ENCODE data around the gene HADHA. TPM values are rescaled to one million over a fixed set of nuclear protein-coding genes. Genes with fewer than 3 reads are reported as not detected.
"Not testable (repeated sequence)": the region's sequence is repeated elsewhere in the genome, so short reads cannot be mapped to it uniquely, and the experiment has no call there.

The HADHA gene
- total RNA-seq, 1 donor from 2014 or later: 139 TPM

DNA sequence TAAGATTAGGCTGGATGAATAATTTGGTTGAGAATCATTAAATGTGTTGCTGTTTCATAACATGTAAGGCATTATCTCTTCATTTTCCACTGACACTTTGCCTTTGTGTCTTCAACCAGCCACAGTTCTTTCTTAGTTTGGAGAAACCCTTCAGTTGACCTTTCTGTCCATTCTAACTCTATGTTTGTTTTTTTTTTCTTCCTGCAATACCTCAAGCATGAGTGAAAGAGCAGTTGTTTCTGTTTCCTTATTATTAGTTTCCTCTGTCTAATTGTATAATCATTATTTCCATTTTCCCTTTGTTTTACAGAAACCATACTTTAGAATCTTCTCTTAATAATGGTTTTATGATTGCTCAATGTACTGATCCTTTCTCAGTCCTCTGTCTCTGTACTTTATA lies 25.9 kb upstream of the HADHA start:
- no peaks in the 10 kb centered on the region for H3K79me2 ChIP-seq (ENCODE audit: insufficient read depth, low read length)
- peaks cover 6% of the 10 kb centered on the region for H3K4me1 ChIP-seq (ENCODE audit: insufficient read depth, low read length)
- H3K4me3 ChIP-seq (ENCODE audit: insufficient read depth, low read depth, low read length): no peak overlapping the region
- Mint-ChIP-seq H3K4me3 (ENCODE audit: unreplicated experiment) (no peak overlapping the region), H3K27ac (ENCODE audit: unreplicated experiment) (no peak overlapping the region), H3K4me1 (ENCODE audit: low read depth, unreplicated experiment) (peaks cover 4% of the 10 kb centered on the region), H3K36me3 (ENCODE audit: low read depth, unreplicated experiment) (peaks cover 10% of the 10 kb centered on the region), H3K27me3 (ENCODE audit: low read depth, unreplicated experiment) (no peaks in the 10 kb centered on the region), H3K9me3 (ENCODE audit: unreplicated experiment) (no peaks in the 10 kb centered on the region)
- H3K9me3 ChIP-seq (ENCODE audit: insufficient read depth, low read depth, low read length): no peaks in the 10 kb centered on the region
- H3K4me2 ChIP-seq (ENCODE audit: low read length): no peak overlapping the region
- no peak for FAIRE-seq
- H3K27me3 ChIP-seq (ENCODE audit: insufficient read depth, low read length): no peaks in the 10 kb centered on the region
- H3K9ac ChIP-seq (ENCODE audit: low read length): no peak overlapping the region
- peaks cover 6% of the 10 kb centered on the region for H3K36me3 ChIP-seq (ENCODE audit: insufficient read depth, low read length)
- DNase-seq (ENCODE audit: low read depth): no peak
- no peak overlapping the region for H2AFZ ChIP-seq (ENCODE audit: low read depth, low read length)
- TF ChIP-seq EZH2 (IDR thresholded peaks at IDR 0.05; ENCODE audit: insufficient read depth, low read length) (no peak), CTCF (IDR thresholded peaks at IDR 0.05; ENCODE audit: insufficient read depth, low read depth, low read length) (no peak)
- H3K27ac ChIP-seq (ENCODE audit: low read depth, low read length): no peak overlapping the region
- no peaks in the 10 kb centered on the region for H4K20me1 ChIP-seq (ENCODE audit: insufficient read depth, low read length)

DNA sequence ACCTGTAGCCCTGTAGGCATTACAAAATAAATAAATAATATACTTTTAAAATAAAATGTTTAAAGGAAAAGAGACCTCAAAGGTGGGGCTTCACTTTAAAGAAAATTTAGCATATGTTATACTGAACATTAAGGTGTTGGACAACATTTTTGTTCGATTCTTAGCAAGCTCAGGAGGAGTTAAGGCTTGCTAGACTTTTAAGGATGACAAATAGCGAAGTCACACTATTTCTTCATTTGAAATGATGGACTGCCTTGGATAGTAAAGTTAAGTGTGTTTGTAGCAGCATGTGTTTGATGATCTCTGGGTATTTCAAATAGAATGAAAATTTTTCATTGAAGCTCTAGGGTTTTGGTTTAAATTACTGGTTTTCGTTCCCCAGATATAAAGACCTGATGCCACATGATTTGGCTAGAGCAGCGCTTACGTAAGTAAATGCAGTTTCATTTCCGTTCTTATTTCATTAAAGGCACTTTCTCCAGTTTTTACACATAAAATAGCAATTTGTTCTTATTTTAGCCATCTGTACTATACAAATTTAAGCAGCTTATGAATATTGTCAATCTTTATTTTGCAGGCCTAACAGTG lies 25.2 kb upstream of the HADHA start:
- peaks cover 4% of the 10 kb centered on the region for H3K4me1 Mint-ChIP-seq (ENCODE audit: low read depth, unreplicated experiment)
- FAIRE-seq: no peak

DNA sequence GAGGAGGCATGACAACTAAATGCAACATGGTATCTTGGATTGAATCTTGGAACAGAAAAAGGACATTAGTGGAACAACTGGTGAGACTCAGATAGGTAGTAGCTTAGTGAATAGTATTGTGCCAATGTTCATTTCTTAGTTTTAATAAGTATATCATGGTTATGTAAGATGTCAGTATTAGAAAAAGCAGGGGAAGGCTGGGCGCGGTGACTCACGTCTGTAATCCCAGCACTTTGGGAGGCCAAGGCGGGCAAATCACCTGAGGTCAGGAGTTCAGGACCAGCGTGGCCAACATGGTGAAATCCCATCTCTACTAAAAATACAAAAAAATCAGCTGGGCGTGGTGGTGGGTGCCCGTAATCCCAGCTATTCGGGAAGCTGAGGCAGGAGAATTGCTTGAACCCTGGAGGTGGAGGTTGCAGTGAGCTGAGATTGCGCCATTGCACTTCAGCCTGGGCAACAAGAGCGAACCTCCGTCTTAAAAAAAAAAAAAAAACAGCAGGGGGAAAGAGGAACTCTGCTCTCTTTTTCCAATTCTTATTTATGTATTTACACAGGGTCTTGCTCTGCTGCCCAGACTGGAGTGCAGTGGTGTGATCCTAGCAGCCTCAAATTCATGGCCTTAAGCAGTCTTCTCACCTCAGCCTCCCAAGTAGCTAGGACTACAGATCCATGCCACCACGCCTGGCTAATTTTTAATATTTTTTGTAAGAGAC lies 24.4 kb upstream of the HADHA start:
- DNase-seq (ENCODE audit: low read depth); H3K27me3 ChIP-seq (ENCODE audit: insufficient read depth, low read length); H3K36me3 Mint-ChIP-seq (ENCODE audit: low read depth, unreplicated experiment); H3K9me3 ChIP-seq (ENCODE audit: insufficient read depth, low read depth, low read length); H2AFZ ChIP-seq (ENCODE audit: low read depth, low read length); H3K9me3 Mint-ChIP-seq (ENCODE audit: unreplicated experiment); FAIRE-seq; H3K27ac ChIP-seq (ENCODE audit: low read depth, low read length); H3K4me3 Mint-ChIP-seq (ENCODE audit: unreplicated experiment); H3K9ac ChIP-seq (ENCODE audit: low read length); H3K79me2 ChIP-seq (ENCODE audit: insufficient read depth, low read length); H3K27me3 Mint-ChIP-seq (ENCODE audit: low read depth, unreplicated experiment); H3K4me1 Mint-ChIP-seq (ENCODE audit: low read depth, unreplicated experiment); H3K4me3 ChIP-seq (ENCODE audit: insufficient read depth, low read depth, low read length); H4K20me1 ChIP-seq (ENCODE audit: insufficient read depth, low read length); H3K27ac Mint-ChIP-seq (ENCODE audit: unreplicated experiment); H3K4me1 ChIP-seq (ENCODE audit: insufficient read depth, low read length); H3K4me2 ChIP-seq (ENCODE audit: low read length); H3K36me3 ChIP-seq (ENCODE audit: insufficient read depth, low read length): not testable (repeated sequence)

More for the DNA sequence above, 25.2 kb upstream of the HADHA start:
- Histone ChIP-seq H3K79me2 (ENCODE audit: insufficient read depth, low read length) (no peaks in the 10 kb centered on the region), H3K9ac (ENCODE audit: low read length) (no peak overlapping the region), H2AFZ (ENCODE audit: low read depth, low read length) (no peak overlapping the region), H3K27me3 (ENCODE audit: insufficient read depth, low read length) (no peaks in the 10 kb centered on the region), H4K20me1 (ENCODE audit: insufficient read depth, low read length) (no peaks in the 10 kb centered on the region), H3K4me3 (ENCODE audit: insufficient read depth, low read depth, low read length) (no peak overlapping the region), H3K36me3 (ENCODE audit: insufficient read depth, low read length) (peaks cover 6% of the 10 kb centered on the region), H3K27ac (ENCODE audit: low read depth, low read length) (no peak overlapping the region), H3K4me1 (ENCODE audit: insufficient read depth, low read length) (peaks cover 6% of the 10 kb centered on the region), H3K9me3 (ENCODE audit: insufficient read depth, low read depth, low read length) (no peaks in the 10 kb centered on the region), H3K4me2 (ENCODE audit: low read length) (no peak overlapping the region)
- no peak overlapping the region for H3K27ac Mint-ChIP-seq (ENCODE audit: unreplicated experiment)
- TF ChIP-seq CTCF (IDR thresholded peaks at IDR 0.05; ENCODE audit: insufficient read depth, low read depth, low read length) (no peak), EZH2 (IDR thresholded peaks at IDR 0.05; ENCODE audit: insufficient read depth, low read length) (no peak)
- no peak for DNase-seq (ENCODE audit: low read depth)
- H3K36me3 Mint-ChIP-seq (ENCODE audit: low read depth, unreplicated experiment): peaks cover 10% of the 10 kb centered on the region
- H3K27me3 Mint-ChIP-seq (ENCODE audit: low read depth, unreplicated experiment): no peaks in the 10 kb centered on the region
- no peaks in the 10 kb centered on the region for H3K9me3 Mint-ChIP-seq (ENCODE audit: unreplicated experiment)
- no peak overlapping the region for H3K4me3 Mint-ChIP-seq (ENCODE audit: unreplicated experiment)

Measured in astrocyte (in vitro differentiated cells and primary cell).